HG03457 (cell line): ENCODE results near the gene RPL29.
A peak's percentile ranks its signal among the peaks of the same experiment; 100 is the strongest.

Experiments
- ATAC-seq: cut with Tn5 transposase; IDR thresholded peaks from one replicate; pipeline ENCODE4 v1.9.1; 2021; ENCODE audit warnings: moderate number of reproducible peaks; ENCODE audit not compliant: unreplicated experiment

RPL29 gene

DNA sequence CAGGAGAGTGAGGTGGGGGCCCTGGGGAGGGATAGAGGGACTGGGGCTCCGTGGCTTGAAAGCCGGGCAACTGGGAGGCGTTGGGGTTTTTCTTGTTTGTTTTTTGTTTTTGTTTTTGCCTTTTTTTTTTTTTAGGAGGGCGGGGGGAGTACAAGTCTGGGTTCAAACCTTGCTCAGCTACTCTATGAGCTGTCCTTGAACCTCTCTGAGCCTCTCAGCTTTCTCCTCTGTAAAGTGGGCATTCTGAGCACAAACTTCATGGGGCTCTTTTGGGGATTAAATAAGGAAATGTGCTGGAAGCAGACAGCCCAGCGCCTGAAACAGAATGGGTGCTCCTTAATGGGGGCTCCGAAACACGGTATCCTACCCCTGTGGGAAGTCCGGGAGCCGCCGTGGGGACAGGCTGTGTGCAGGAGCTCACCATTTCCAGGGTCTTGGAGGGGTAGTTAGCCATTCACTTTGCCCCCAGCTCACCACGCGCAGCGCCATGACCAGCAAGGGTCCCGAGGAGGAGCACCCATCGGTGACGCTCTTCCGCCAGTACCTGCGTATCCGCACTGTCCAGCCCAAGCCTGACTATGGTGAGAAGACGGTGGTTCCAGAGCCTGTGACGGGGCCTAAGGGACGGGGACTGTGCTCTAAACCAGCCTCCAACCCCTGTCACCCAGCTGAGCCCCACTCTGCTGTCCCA, 12.0 kb downstream of the RPL29 start:
- no peak for ATAC-seq

DNA sequence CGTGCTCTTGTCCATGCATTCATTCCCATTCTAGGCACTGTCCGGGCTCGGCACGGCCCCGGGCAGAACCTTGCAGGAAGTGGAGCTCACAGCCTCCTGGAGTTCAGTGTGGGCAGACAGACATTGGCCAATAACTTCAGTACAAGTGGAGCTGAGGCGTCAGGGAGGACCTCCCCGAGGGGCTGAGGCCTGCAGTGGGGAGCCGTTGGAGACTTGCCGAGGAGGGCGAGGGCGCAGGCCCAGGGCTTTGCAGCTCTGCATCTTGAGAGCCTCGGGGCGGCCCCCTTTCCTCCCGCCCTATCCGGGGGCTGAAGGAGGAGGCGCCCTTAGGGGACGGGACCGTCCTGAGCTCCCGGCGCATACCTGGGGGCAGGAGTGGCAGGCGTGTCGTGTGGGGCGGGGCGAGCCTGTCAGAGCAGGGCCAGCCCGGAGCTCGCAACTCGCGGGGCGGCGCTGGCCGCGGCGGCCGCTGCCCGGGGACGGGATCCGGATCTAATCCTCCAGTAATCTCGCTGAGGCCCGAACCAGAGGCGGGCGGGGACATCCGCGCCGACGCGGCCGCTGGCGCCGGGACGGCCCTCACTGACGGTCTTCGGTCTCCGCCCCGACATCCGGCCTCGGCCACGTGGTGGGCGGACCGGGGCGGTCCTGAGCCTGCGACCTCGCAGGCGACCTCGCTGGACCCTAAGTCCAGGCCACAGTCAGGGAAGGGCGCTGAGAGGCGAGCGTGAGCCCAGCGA, 12.7 kb downstream of the RPL29 start, which contains the start of gene ACY1:
TSS of gene ACY1 (plus strand) at position 698 of the 740 bp plus-strand sequence. CDS start 530 bp downstream, outside the sequence.
- peak; percentile 60 for ATAC-seq

DNA sequence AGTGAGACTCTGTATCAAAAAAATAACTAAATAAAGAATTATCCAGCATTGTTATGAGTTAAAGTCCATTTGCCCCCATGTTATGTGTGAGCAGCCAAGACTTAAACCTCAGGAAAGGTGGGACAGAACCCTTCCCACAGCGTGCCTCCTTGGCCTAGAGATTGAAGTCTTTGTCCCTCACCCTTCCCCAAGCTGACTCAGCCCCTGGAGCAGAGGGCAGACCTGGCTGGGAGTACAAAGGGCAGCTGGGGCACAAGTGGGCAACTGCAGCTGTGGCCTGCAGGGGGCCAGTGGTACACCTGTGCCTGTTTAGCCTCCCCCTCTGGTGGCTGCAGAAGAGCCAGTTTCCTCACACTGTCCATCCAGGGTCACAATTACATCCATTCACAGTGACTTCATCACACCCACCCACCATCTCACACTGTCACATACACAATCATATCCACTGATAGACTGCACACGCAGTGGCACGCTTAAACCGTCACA, 13.3 kb downstream of the RPL29 start:
- peak; percentile 20 for ATAC-seq

- ATAC-seq, result no peak
These were observed 15.4 kb downstream of the RPL29 start for GRCh38 chr3:51980253-51980652.

DNA sequence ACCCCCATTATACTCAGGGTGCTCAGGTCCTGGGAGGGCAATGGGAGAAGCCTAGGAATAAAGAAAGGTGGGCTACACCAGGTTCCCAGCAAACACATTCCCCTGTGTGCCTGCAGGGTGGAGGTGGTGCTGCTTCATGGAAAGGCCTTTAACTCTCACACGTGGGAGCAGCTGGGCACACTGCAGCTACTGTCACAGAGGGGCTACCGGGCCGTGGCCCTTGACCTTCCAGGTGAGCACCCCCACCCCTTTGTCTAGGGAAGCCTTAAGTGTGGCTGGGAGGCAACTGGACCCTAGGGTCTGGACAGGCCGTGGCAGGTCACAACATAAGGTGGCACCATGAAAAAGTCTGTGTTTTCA, 17.6 kb downstream of the RPL29 start:
- no peak for ATAC-seq

DNA sequence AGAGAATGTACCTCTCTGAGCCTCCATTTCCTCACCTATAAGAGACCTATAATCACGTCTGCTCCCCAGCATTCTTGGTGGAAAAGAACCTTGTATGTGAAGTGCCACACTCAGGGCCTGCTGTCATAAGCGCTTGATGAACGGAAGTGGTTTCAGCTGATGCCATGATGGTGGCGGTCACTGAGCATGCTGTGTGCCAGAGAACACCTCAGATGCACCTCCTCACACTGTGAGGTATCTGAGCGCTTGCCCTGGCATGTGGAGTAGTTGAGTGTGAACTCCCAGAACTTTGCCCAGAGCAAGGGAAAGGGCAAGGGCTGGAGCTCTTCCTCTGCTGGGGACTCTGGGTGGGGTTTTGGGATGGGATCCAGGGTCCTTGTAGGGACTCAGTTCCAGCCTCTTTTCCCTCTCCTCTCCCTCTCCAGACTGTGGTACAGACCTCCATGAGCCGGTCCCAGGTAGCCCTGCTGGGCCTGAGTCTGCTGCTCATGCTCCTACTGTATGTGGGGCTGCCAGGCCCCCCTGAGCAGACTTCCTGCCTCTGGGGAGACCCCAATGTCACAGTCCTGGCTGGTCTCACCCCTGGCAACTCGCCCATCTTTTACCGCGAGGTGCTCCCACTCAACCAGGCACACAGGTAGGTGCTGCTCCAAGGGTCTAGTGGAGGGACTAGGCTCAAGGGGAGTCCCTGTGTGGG, 18.1 kb downstream of the RPL29 start:
- ATAC-seq, result no peak

DNA sequence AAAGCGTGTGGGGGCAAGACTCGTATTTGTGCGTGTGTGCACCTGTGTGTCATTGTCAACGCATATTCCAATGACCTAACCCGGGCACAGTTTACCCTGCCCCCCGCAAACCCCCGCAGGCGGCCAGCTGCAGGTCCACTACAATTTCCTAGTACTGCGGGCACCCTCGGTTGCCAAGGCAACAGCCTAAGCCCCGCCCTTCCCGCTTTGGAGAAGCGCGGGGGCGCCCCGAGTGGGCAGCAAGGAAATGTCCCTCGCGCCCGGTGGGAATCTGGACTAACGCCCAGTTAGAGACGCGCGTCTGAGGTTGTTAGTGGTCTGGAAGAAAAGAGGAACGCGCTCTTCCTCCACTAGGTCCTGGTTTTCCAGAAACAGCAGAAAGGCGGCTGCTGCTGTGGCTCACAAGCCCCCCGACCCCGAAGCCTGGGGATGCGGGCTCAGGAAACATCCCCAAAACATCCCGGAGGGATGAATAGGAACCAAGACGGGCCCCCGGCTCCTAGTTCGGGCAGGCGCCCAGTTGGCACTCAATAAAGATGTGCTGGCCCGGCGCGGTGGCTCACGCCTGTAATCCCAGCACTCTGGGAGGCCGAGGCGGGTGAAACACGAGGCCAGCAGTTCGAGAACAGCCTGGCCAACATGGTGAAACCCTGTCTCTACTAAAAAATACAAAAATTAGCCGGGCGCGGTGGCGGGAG, 19.7 kb downstream of the RPL29 start:
- ATAC-seq, result no peak

- no peak for ATAC-seq
These were observed 20.5 kb downstream of the RPL29 start, which contains the start of gene ABHD14A for GRCh38 chr3:51974963-51975851. Gene ABHD14A, plus strand, starts transcription at chr3:51975064. Its CDS starts 72 bp downstream, at chr3:51975136.

DNA sequence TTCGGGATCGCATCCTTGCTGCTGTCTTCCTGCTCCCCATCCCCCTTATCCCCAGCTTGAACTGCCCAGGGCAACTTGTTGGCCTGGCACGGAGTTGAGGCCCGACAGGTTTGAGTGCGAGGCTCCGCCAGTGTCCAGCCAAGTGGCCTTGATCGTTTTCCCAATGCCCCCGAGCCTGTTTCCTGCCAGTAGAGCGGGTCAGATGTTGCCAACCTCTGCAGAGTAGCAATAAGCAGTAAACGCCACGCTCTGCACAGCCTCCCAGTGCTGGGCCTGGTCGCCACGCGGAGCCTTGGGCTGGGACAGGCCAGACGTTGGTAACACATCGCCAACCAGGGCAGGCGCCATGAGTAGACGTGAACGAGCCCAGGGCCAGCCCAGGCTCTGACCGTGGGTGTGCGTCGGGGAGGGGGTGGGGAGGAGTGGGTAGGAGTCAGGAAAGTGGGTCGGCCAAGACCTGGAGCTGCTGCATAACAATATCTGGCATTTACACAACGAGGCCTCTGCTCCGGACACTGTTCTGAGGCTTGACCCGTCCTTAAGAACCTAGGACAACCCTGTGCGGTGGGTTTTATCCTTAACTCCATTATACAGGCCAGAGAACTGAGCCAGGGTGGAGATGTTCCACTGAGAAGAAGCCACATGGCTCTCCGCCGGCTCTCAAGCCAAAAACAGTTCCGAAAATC, 21.3 kb downstream of the RPL29 start:
- no peak for ATAC-seq

GRCh38 chr3:51971350-51971749, 24.3 kb downstream of the RPL29 start:
- ATAC-seq, result no peak

- ATAC-seq, result no peak
These were observed 24.9 kb downstream of the RPL29 start for GRCh38 chr3:51970606-51971300.

- ATAC-seq, result no peak
These were observed 25.9 kb downstream of the RPL29 start for GRCh38 chr3:51969841-51970240.

- no peak for ATAC-seq
These were observed 26.6 kb downstream of the RPL29 start for GRCh38 chr3:51968883-51969678.

DNA sequence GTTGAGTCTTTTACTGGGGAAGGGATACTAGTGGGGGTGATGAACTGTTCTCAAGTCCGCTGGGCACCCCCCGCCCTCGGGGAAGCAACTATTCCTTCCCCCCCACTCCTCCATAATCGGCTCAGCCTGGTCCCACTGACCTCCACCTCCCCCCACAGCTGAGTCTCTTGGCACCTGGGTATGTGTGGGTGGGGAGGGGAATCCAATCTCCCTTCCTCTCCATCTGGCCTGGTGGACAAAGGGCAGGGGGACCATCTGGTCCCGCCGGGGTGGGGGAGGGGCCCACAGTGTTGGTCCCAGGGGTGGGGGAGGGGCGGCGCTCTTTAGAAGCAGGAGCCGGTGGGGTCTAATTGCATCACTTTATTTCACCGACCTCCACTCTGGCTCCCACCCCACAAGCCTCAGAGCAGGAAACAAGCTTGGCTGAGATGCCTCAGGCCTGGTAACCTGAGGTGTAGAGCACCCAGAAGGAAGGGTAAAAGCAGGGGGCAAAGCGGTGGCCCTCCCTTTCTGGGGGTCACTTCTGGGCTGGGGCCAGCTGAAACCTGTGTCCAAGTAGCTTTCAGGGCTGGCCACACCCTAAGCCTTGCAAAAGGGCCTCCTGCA, 27.4 kb downstream of the RPL29 start:
- no peak for ATAC-seq

DNA sequence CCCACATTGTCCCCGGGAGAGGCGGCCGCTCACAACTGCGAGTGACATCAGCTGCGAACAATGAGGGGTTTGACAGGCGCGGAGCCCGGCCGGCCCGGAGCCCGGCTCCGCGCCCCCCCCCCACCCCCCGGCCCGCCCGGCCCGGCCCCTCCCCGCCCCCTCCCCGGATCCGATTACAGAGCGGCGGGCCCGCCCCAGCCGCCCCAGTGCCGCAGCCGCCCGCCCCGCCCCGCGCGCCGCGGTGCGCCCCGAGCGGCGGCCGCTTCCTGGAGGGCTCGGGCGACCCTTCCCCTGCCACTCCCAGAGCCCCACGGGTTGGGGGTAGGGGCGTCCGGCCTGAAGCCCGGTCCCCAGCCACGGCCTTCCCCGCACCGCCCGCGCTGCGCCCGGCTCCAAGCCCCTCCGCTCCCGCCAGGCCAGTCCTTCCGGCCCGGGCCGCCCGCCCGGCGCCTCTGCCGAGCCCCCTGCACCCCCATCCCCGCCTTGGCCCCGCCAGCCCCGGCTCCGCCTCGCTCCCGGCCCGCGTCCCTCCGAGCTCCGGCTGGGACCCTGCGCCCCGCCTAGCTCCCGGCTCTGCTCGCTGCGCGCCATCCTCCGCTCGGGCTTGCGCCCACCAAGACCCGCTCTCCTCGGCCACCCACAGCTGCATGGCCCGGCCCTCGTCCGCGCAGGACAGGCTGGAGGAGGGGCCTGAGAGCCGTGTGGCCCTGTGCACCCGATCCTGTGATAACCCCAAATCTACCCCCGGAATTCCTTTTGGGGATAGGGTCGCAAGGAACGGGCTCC, 28.1 kb downstream of the RPL29 start, which contains the start of gene PCBP4:
TSS of gene PCBP4 (minus strand) at position 71 of the 786 bp plus-strand sequence. CDS start 6,214 bp downstream, outside the sequence.
- ATAC-seq, result no peak

DNA sequence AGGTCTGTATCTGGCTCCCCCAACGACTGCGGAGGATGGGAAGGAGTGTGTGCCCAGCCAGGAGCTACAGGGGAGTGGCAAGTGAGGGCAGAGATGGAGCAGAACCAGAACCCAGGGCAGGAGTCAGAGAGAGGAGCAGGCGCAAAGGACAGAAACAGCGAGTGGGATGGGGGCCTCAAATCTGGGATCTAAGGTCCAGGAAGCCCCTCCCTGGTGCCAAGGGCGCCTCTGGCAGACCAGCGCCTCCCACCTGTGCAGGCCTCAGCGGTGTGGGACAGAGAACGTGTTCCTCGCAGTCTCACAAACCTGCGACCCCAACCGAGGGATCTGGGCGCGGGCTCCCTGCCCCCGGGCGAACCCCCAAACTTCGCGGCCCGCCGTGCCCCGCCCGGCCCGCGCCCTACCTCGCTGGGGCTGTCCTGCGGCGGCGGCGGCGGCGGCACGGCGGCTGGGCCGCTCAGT, 28.7 kb downstream of the RPL29 start:
- no peak for ATAC-seq

GRCh38 chr3:51966486-51966885, 29.2 kb downstream of the RPL29 start:
- ATAC-seq, result no peak
